ENCODE measurements around the gene DRP2.

The DRP2 gene

DNA sequence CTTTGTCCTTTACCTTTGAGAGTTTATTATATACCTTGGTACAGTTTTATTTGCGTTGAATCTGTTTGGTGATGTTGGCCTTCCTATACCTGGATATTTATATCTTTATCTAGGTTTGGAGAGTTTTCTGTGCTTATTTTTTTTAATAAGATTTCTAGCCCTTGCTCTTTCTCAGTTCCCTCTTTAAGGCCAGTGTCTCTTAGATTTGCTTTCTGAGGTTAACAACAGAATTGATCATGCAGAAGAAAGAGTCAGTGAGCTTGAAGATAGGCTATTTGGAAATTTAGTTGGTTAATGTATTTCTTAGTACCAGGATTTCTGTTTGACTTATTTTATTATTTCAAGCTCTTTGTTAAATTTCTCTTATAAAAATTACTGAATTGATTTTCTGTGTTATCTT is 84.2 kb downstream of the DRP2 start:
- Histone ChIP-seq H3K27me3 (ENCODE audit: insufficient read depth, low read depth, severe bottlenecking) (peaks cover 12% of the 10 kb centered on the region), H3K4me3 (ENCODE audit: low read depth, low read length) (no peak overlapping the region), H3K9me3 (ENCODE audit: severe bottlenecking) (no peaks in the 10 kb centered on the region), H3K36me3 (no peaks in the 10 kb centered on the region), H3K27ac (no peak overlapping the region)
- DNase-seq, result no peak
- TF ChIP-seq, protein P1, sequence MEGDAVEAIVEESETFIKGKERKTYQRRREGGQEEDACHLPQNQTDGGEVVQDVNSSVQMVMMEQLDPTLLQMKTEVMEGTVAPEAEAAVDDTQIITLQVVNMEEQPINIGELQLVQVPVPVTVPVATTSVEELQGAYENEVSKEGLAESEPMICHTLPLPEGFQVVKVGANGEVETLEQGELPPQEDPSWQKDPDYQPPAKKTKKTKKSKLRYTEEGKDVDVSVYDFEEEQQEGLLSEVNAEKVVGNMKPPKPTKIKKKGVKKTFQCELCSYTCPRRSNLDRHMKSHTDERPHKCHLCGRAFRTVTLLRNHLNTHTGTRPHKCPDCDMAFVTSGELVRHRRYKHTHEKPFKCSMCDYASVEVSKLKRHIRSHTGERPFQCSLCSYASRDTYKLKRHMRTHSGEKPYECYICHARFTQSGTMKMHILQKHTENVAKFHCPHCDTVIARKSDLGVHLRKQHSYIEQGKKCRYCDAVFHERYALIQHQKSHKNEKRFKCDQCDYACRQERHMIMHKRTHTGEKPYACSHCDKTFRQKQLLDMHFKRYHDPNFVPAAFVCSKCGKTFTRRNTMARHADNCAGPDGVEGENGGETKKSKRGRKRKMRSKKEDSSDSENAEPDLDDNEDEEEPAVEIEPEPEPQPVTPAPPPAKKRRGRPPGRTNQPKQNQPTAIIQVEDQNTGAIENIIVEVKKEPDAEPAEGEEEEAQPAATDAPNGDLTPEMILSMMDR (IDR thresholded peaks at IDR 0.05; ENCODE audit: low read depth, low read length), result no peak

All from WERI-Rb-1 (cell line).